Measurements from ENCODE around the gene FAM81B.

DNA sequence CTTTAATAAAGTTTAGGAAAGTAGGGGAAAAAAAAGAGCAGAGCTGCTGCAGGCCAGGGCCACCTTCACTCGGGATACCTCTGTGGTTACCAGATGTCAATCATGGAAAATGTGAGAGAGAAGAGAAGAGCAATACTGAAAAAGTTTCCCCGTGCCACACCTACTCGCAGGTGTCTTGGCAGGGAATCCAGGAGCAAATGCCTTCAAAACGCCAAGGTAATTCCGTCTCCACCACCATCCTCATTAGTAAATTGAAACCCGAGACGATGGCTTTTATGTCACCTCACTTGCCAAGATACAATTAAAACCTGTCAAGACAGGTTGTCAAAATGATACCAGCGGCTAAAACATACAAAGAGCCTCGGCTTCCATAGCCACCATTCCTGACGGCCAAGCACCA lies 49.7 kb downstream of the FAM81B start:
- TF ChIP-seq, protein P1, sequence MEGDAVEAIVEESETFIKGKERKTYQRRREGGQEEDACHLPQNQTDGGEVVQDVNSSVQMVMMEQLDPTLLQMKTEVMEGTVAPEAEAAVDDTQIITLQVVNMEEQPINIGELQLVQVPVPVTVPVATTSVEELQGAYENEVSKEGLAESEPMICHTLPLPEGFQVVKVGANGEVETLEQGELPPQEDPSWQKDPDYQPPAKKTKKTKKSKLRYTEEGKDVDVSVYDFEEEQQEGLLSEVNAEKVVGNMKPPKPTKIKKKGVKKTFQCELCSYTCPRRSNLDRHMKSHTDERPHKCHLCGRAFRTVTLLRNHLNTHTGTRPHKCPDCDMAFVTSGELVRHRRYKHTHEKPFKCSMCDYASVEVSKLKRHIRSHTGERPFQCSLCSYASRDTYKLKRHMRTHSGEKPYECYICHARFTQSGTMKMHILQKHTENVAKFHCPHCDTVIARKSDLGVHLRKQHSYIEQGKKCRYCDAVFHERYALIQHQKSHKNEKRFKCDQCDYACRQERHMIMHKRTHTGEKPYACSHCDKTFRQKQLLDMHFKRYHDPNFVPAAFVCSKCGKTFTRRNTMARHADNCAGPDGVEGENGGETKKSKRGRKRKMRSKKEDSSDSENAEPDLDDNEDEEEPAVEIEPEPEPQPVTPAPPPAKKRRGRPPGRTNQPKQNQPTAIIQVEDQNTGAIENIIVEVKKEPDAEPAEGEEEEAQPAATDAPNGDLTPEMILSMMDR (conservative IDR thresholded peaks at IDR 0.05; ENCODE audit: low read length), result no peak
- no peak for TF ChIP-seq EZH2phosphoT487 (IDR thresholded peaks at IDR 0.05; ENCODE audit: borderline replicate concordance, low read depth, low read length)

All from OCI-LY7 (cell line).